GM19455 (cell line): ENCODE measurements around the gene WDR93.
A peak's percentile ranks its signal among the peaks of the same experiment; 100 is the strongest.

Experiments
- ATAC-seq: cut with Tn5 transposase; IDR thresholded peaks from one replicate; pipeline ENCODE4 v1.9.1; 2021; ENCODE audit not compliant: unreplicated experiment

Gene WDR93

DNA sequence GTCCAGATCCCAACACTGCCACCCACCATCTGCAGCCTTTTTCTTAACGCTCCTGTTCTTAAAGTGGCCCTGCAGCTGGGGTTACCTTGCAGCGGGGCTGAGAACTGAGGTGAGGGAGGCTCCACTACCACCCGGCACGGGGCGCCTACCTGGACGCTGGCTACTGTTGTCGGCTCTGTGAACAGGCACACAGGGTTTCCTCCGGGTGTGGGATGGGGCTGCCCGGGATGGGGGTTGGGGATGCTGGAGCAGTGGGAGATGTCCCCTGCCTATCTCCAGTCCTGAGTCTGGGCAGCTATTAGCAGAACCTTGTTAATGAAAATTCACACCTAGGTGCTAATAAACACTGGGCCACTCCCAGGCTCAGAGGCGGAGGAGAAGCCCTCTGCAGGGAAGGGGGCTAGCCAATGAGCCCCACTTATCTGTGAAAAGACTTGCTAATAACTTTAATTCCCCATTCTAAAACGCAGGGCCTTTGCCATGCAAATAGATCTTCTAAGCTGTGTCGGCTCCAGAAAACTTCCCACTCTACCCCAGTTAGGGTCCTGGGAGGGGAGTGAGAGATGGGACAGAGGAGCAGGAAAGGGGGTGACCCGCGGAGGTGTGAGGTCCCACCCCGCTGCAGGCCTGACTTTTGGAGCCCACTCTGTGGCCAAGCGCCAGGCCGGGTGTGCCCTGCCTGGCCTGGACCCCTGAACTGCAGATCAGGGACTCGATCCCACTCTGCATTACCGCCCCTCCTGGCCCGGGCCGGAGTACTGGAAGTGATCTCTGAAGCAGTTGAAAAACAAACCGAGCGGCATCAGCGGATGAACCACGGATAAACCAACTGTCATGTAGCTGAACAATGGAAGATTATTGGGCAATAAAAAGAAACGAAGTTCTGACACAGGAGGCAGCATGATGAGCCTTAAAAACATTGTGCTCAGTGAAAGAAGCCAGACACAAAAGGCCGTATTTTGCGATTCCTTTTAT lies 57.4 kb downstream of the WDR93 start:
- ATAC-seq, result no peak

DNA sequence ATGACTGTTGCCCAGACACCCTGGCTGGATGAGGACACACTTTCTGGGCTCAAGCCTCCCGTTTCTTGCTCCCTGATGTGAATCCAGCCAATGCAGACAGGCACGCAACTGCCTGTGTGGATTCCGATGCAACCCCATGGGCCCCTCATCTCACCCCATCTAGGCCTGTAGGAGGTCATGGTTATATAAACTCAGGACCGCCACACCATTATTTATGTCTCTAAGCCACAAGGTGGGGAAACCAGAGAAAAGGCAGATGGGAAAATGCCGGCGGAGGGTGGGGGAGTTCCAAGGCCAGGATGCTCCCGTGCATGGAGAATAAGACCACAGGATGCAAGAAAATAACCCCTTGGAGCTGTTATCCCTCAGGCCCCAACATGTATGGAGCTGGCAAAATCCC lies 58.4 kb downstream of the WDR93 start:
- ATAC-seq, result no peak

DNA sequence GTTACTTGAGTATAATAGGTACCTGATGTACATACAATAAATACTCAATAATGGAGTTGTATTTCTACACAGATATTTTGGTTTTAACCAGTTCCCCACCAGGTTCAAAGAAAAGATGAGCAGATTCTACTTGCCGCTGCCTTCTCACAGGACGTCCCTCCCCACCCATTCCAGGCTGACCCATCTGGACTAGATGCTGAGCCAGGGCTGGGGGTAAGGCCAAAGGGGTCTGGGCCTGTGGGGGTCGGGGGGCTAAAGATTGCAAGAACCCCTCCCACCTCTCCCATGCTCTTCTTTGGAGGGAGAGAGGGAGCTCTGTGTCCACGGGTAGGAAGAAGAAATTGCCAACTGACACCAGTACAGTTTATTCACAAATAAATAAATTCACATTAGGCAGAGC lies 58.9 kb downstream of the WDR93 start:
- no peak for ATAC-seq

DNA sequence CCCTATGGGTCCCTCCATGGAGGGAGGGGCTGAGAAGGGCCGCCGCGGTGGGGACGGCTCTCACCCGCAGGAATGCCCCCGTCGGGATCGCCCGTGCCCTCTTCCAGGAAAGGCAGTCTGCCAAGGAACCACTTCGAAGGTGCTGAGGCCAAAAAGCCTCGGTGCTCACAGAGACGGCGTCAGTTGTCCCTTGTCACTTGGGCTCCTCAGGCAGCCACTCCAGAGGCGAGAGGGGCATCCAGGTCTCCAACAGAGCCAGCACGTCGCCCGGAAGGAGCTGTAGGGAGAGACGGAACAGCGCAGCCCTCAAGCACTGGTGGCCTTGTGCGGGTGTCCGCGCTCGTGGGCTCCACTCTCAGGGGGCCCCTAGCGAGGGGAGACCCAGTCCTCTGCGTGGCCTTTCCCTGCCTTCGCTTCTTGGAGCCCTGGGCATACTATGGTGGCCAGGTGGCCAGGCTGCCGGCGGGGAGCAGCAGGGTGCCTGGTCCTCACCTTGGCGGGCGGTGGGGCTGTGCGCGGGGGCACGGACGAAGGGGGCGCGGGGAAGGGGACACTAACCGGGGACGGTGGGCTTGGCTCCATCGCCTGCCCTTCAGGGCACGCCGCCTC lies 59.4 kb downstream of the WDR93 start:
- no peak for ATAC-seq

DNA sequence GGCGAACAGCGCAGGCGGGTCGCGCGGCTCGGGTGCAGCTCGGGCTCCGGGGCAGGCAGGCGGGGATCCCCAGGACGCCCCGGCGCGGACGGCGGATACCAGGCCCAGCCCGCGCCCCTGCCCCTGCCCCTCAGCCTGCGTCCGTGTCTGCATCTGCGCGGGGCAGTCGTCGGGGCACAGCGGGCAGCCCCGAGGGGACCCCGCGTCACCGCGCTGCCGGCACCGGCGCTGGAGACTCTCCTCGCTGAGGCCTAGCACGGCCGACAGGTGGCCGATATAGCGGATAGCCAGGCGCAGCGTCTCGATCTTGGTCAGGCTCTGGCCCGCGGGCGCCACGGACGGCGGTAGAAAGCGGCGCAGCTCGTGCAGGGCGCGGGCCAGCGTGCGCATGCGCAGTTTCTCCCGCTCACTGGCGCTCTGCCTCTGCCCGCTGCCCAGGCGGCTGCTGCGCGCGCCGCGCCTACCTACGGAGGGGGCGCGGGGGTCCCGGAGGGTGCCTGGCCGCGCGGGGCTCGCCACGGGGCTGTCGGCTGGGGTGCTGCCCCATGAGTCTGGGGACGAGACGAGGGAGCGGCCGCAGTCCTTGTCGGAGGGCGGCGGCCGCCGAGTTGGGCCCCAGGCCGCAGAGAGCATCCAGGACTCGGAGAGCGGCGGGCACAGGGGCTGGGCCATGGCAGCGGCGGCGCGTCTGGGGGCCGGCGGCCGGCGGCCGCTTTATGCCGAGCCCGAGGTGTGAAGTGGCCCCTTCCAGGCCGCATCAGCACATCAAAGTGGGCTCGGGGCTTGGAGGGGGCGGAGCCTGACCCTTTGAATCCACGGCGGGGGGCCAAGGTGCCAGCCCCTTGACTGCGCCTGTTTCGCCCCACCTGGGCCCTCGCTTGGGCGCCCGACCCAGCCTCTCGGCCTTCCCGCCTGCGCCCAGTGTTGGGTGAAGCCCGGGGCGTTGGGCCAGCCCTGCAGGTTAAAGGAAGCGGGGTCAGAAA lies 60.2 kb downstream of the WDR93 start, which contains the start of gene MESP1:
MESP1 (minus strand) TSS at position 690 of the 983 bp plus-strand sequence; CDS start at position 672, 18 bp downstream.
- ATAC-seq, result peak; percentile 92

DNA sequence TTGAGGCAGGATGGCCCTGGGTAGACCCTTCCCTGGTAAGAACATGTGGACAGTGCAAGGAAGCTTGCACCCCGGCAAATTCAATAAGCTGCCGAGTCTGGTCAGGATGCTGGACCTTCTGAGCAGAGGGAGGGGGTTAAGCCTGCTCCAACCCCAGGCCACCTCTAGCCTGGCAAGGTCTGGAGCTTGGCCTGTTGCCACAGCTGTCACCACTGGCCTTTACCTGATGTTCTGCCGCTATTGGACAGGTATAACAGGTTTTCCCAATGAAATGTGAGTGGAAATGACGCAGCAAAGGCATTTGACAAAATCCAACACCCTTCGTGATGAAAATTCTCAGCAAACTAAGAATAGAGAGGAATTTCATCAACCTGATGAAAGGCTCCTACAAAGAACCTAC lies 61.1 kb downstream of the WDR93 start:
- no peak for ATAC-seq

DNA sequence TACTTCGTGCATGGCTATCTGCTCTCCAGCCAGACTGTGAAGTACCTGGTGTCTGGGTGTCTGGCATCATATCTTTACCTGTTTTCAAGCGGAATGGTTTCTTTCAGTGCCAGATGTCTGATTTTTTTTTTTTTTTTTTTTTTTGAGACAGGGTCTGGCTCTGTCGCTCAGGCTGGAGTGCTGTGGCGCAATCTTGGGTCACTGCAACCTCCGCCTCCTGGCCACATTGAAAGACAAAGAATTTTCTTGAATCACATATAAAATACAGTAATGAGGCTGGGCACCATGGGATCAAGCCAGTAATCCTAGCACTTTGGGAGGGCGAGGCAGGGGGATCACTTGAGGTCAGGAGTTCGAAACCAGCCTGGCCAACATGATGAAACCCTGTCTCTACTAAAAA lies 63.2 kb downstream of the WDR93 start:
- no peak for ATAC-seq

DNA sequence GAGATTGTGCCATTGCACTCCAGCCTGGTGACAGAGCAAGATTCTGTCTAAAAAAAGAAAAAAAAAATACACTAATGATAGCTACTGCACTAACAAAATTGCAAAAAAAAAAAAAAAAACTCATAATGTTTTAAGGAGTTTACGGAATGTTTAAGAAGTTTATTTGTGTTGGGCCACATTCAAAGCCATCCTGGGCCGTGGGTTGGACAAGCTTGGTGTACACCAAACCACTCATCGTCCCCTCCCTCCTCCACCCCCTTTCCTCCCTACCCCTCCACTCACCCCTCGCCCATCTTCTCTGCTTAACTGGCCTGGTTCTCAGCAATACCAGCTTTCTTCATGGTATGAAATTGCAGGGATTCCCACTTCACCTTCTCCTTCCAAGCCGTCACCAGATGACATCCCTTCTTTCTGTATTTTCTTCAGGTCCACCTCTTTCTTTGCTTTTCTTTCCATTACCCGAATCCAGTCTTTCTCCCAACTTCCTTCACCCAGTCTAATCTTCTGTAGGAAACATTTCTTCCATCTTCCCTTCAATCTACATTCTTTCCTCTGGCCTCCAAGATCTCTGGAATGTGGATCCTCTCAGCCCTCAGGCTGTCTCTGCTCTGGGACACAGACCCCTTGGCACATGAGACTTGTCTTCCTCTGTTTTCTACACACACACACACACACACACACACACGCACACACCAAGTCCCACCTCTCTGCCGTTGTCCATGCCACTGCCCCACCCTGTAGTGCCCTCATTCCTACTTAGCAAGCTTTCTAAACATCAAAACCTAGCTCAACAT lies 63.9 kb downstream of the WDR93 start:
- no peak for ATAC-seq

DNA sequence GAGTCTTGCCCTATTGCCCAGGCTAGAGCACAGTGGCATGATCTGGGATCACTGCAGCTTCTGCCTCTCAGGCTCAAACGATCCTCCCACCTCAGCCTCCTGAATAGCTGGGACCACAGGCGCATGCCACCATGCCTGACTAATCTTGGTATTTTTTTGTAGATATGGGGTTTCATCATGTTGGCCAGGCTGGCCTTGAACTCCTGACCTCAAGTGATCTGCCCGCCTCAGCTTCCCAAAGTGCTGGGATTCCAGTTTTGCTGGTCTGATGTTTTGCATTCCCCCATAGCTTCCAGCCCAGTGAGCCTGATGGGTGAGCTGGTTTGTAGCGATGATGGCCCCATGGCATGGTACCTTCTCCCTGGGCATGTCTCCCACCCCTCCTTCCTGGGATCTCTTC lies 65.1 kb downstream of the WDR93 start:
- no peak for ATAC-seq

DNA sequence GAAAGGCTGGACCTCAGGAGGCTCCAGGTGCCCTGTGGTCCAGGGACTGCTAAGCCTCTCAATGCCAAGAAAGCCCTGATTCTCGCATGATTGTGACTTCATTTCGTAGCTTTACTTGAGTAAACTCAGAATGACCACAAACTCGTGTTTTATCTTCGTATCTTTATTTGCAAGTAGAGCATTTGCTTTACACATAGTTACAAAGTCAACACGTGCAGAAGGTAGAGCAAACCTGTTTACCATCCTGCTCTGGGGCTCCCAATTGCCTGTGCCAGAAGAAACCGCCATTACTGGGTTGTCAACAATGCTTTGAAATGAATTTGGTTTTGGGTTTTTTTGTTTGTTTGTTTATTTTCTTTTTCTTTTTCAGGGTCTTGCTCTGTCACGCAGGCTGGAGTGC lies 66.3 kb downstream of the WDR93 start:
- no peak for ATAC-seq

DNA sequence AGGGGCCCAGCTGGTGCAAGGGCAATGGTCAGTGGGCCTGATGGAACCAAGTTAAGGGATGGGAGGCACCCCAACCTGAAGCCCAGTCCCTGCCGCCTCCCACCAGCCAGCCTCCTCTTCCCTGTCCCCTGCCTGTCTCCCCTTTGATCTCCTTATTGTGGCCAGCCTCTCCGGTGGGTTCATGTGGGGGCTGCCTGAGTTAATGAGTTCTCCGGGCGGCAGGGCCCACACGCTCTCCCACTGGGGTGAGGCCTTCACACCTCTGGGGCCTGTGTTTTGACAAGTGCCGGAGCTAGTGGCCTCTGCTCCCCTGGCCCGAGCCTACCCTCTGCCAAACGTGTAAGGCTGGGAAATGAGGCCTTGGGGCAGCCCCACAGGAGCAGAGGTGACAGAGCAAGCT lies 67.7 kb downstream of the WDR93 start:
- ATAC-seq, result no peak

DNA sequence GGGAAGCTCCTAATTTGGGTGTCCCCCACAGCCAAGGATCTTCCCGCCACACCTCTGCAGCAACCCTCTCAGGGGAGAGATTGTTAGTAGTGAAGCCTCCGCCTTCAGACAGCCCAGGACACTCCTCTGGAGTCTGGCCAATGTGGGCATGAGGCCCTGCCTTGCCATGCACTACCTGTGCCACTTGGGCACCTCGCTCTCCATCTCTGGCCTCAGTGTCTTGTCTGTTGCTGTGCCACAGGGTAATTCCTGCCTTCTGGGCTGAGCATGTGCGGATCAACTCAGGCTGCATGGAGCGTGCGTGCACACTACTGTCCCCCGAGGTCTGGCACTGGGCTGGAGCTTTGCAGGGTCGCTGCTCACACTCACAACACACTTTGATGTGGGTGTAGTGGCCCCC lies 68.4 kb downstream of the WDR93 start:
- ATAC-seq, result no peak

DNA sequence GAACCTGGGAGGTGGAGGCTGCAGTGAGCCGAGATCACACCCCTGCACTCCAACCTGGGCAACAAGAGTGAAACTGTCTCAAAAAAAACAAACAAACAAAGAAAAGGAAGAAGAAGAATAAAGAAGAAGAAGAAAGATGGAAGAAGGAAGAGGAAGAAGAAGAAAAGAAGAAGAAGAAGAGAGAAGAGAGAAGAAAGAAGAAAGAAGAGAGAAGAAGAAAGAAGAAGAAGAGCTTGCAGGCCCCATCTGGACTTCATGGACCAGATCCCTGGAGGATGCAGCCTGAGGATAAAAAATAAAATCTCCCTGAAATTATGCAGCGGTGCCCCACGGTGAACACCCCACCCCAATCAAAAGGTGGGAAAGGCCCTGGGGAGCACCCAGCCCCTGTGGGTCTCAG lies 69.2 kb downstream of the WDR93 start:
- no peak for ATAC-seq

DNA sequence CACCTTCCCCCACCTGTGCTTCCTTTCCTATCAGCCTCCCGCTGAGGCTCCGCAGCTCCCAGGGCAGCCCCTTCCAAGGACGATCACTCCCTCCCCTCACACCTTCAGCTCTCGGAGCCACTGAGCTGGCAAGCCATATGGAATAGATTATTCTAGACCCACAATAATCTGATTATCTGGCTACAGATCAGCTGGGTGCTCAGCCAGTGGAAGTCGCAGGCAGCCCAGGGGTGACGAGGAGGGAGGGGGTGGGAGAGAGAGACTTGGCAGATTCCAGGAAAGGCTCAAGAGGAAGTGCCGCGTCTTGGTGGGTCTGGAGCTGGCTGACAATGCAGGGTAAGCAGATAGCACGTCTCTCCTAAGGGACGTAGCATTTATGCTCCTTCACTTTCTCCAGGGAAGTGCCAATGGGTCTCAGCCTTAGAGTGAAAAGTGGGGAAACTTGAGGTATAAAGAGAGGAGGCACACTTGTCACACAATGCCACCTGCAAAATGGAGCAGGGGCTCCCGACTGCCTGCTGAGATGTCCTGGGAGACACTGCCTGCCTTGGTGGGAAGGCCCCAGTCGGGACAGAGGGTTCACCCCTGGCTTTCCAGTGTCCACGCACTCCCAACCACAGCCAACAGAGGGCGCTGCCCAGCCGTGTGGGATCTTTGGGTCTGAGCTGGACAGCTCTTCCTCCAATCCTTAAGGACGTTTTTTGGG lies 69.8 kb downstream of the WDR93 start:
- no peak for ATAC-seq

DNA sequence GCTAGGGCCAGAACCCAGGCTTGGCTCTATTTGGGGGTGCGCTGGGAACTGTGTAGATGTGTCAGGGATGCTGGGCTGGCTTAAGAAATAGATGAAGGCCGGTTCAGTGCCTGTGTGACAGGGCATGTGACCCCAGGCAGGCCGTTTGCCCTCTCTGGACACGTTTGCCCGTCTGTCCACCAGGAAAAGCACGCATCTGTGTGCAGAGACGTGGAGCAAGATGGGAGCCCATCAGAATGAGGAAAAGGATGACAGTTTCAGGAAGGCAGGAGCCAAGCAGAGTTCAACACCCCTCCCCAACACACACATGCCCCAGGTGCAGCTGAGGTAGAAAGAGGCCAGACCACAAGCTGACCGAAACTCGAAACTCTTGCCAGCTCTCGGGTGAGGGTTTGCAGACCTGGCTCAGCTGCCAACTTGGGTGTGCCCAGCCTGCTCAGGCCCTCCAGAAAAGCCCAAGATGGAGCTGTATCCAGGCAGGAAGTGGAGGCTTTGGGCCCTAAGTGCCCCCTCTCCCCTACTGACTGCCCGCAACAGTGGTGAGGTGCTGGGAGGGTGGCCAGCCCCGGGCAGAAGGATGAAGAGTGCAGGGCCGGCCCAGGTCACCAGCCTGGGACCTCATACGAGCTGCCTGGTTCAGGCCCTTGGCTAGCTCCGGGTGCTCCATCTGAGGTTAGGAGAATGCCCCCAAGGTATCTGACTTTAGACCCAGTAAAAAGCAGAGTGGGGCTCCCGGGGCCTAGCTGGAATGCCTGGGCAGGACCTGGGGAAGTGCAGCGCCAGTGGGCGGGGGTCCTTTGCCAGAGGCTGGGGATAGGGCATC lies 70.6 kb downstream of the WDR93 start:
- ATAC-seq, result no peak

DNA sequence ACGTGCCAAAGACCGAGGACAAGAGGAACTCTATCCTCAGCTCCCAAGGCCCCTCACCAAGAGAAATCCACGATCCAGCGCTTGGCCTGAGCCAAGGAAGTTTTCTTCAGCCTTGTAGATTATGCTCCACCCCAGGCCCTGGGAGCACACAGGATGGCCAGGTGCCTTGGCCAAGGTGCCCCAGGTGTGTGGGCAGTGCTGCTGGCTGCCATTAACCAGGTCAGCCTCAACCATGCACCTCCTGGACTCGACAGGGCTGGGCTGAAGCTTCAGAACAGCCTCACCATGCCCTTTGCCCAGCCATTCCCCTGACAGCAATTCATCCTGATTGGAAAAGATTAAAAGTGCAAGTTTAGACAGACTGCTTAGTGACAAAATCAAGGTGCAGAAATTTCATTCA lies 71.3 kb downstream of the WDR93 start:
- ATAC-seq, result no peak

DNA sequence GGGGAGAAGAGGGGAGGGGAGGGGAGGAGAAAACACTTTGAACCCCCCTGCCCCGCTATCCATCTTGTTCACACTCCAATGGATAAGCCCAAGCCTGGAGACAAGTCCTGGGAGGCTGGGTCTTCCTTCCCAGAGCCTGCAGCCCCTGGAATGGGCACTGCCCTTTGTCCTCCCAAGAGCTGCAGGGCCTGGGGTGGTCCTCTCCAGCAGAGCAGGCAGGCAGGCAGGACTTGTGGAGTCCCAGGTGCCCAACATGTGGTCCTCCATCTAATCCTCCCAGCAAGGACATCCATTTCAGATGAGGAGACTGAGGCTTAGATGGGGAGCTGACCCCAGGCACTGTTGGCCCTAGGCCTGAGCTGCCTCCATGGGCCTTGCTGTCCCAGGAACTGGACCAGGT lies 75.1 kb downstream of the WDR93 start:
- no peak for ATAC-seq

DNA sequence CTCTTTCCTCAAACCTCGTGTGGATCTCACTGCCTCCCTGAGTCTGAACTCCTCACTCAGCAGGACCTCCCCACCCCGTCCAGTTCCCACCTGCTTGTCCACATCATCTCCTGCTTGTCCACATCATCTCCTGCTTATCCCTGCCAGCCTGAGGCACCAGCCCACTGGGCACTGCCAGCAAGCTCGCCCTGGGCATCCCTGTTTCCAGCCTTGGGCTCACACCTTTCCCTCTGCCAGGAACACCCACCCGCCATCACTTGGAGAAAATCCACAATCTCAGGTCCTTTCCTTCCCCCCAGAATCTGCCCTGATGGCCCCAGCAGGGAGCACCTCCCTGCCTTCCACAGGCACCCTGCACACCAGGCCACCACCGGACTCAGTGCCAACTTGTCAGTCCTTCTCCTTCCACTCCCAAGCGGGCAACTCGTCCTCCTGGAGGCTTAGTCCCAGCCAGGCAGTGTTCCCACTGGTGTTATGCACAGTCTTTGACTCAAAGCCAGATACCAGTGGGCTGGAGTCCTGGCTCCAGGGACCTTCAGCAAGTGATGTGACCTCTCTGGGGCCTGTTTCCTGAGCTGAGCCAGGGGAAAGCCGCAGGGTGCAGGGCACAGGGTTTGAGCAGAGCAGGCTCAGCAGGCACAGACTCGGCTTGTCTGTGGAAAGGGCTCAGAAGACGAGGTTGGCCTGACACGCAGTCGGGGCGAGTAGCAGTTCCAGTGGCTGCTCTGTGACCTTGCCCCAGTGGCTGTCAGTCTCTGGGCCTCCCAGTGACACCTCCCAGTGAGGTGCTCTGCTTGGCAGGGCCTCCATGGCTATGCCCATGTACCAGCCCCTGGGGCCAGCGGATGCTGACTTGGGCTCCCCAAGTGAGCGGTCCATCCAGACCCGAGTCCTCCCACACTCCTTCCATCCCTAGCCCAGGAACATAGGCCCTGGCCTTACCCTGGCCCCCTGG lies 76.0 kb downstream of the WDR93 start:
- ATAC-seq, result no peak
